Hepatocyte (in vitro differentiated cells): ENCODE measurements around the gene SLCO3A1.

Experiments
- CTCF ChIP-seq: fragments of 200-600 bp; sonication (generic); IDR thresholded peaks from 2 replicates; pipeline ENCODE4 v1.5.1; 2016; ENCODE audit warnings: antibody characterized with exemption, mild to moderate bottlenecking; ENCODE audit not compliant: poor library complexity
- EZH2phosphoT487 ChIP-seq: fragments of 200-600 bp; sonication (generic); IDR thresholded peaks from one replicate; pipeline ENCODE4 v1.6.1; 2018; ENCODE audit warnings: antibody characterized with exemption, mild to moderate bottlenecking, low read depth, moderate library complexity; ENCODE audit not compliant: unreplicated experiment, severe bottlenecking

- no peak for TF ChIP-seq CTCF
- TF ChIP-seq EZH2phosphoT487 = no peak
Measured at GRCh38 chr15:91968610-91969009, 115.1 kb downstream of the SLCO3A1 start.
